Liver (tissue), 9 donors: ENCODE data around the gene IMMT. TPM values are rescaled to one million over a fixed set of nuclear protein-coding genes. Genes with fewer than 3 reads are reported as not detected.
"Not testable (repeated sequence)": the region's sequence is repeated elsewhere in the genome, so short reads cannot be mapped to it uniquely, and the experiment has no call there.

Experiments
- DNase-seq: peaks from one replicate; pipeline ENCODE4 v3.0.0-alpha.2; 2017; ENCODE audit warnings: low spot score
- H3K27ac ChIP-seq, 2 donors: one replicate each; pipeline ENCODE4 v1.7.0; 2013; ENCODE audit warnings: inconsistent platforms in 2 of 2, low read length in 2 of 2, control low read depth in 1 of 2, low read depth in 1 of 2, mild to moderate bottlenecking in 1 of 2
- H3K27me3 ChIP-seq, 4 donors: one replicate each; pipeline versions ENCODE4 v1.6.1 to v1.7.0; 2013; ENCODE audit warnings: low read length in 3 of 4, inconsistent platforms in 1 of 4, mild to moderate bottlenecking in 1 of 4, moderate library complexity in 1 of 4; ENCODE audit not compliant: control insufficient read depth in 4 of 4, insufficient read depth in 4 of 4
- H3K36me3 ChIP-seq, 4 donors: one replicate each; pipeline versions ENCODE4 v1.6.1 to v1.7.0; 2013; ENCODE audit warnings: low read length in 3 of 4, mild to moderate bottlenecking in 3 of 4, low read depth in 1 of 4, moderate library complexity in 1 of 4; ENCODE audit not compliant: control insufficient read depth in 4 of 4, insufficient read depth in 3 of 4
- H3K4me1 ChIP-seq, 4 donors: one replicate each; pipeline versions ENCODE4 v1.6.1 to v1.7.0; 2013; ENCODE audit warnings: low read length in 3 of 4, mild to moderate bottlenecking in 3 of 4, moderate library complexity in 1 of 4; ENCODE audit not compliant: control insufficient read depth in 4 of 4, insufficient read depth in 4 of 4
- H3K4me3 ChIP-seq, 3 donors: one replicate each; pipeline versions ENCODE4 v1.6.1 to v1.7.0; 2013; ENCODE audit warnings: low read length in 3 of 3, control low read depth in 1 of 3, low read depth in 1 of 3, mild to moderate bottlenecking in 1 of 3
- H3K9ac ChIP-seq, 2 donors: one replicate each; pipeline ENCODE4 v1.7.0; 2013; ENCODE audit warnings: low read length in 2 of 2, mild to moderate bottlenecking in 2 of 2, moderate library complexity in 2 of 2, control low read depth in 1 of 2, low read depth in 1 of 2
- H3K9me3 ChIP-seq, 4 donors: one replicate each; pipeline versions ENCODE4 v1.6.1 to v1.7.0; 2013; ENCODE audit warnings: low read length in 3 of 4; ENCODE audit not compliant: control insufficient read depth in 4 of 4
- EGR1 ChIP-seq, 2 donors: IDR thresholded peaks; 2 replicates each; pipeline ENCODE4 v1.6.1; 2016 to 2018; ENCODE audit warnings: antibody characterized with exemption in 2 of 2, low read depth in 2 of 2
- FOXA1 ChIP-seq: IDR thresholded peaks from 2 replicates; pipeline ENCODE4 v1.6.1; 2016; ENCODE audit warnings: antibody characterized with exemption
- FOXA2 ChIP-seq: IDR thresholded peaks from 2 replicates; pipeline ENCODE4 v1.6.1; 2016; ENCODE audit warnings: antibody characterized with exemption
- GABPA ChIP-seq, 2 donors: IDR thresholded peaks in 1 of 2; conservative IDR thresholded peaks in 1 of 2; 2 replicates each; pipeline ENCODE4 v1.6.1; 2016; ENCODE audit warnings: antibody characterized with exemption in 2 of 2, mild to moderate bottlenecking in 1 of 2, moderate library complexity in 1 of 2
- HNF4A ChIP-seq, 2 donors: conservative IDR thresholded peaks; 2 replicates each; pipeline ENCODE4 v1.6.1; 2016; ENCODE audit warnings: antibody characterized with exemption in 2 of 2, mild to moderate bottlenecking in 2 of 2
- HNF4G ChIP-seq: IDR thresholded peaks from 2 replicates; pipeline ENCODE4 v1.6.1; 2016; ENCODE audit warnings: antibody characterized with exemption
- JUND ChIP-seq, 2 donors: IDR thresholded peaks; 2 replicates each; pipeline ENCODE4 v1.6.1; 2016; ENCODE audit warnings: antibody characterized with exemption in 2 of 2
- MAX ChIP-seq: IDR thresholded peaks from 2 replicates; pipeline ENCODE4 v1.6.1; 2016; ENCODE audit warnings: antibody characterized with exemption
- NR2F2 ChIP-seq: IDR thresholded peaks from 2 replicates; pipeline ENCODE4 v1.6.1; 2016; ENCODE audit warnings: antibody characterized with exemption
- RAD21 ChIP-seq, 2 donors: IDR thresholded peaks; 2 replicates each; pipeline ENCODE4 v1.6.1; 2016; ENCODE audit warnings: antibody characterized with exemption in 2 of 2, mild to moderate bottlenecking in 2 of 2
- RXRA ChIP-seq, 2 donors: IDR thresholded peaks; 2 replicates each; pipeline ENCODE4 v1.6.1; 2017 to 2018; ENCODE audit warnings: antibody characterized with exemption in 2 of 2, mild to moderate bottlenecking in 1 of 2
- SP1 ChIP-seq: IDR thresholded peaks from 2 replicates; pipeline ENCODE4 v1.6.1; 2018; ENCODE audit warnings: antibody characterized with exemption, mild to moderate bottlenecking
- TAF1 ChIP-seq: conservative IDR thresholded peaks from 2 replicates; pipeline ENCODE4 v1.6.1; 2016; ENCODE audit warnings: antibody characterized with exemption, mild to moderate bottlenecking
- YY1 ChIP-seq: IDR thresholded peaks from 2 replicates; pipeline ENCODE4 v1.6.1; 2016; ENCODE audit warnings: antibody characterized with exemption, mild to moderate bottlenecking
- ZBTB33 ChIP-seq: IDR thresholded peaks from 2 replicates; pipeline ENCODE4 v1.6.1; 2016; ENCODE audit warnings: antibody characterized with exemption
- WGBS: extraction: QIAGEN DNeasy Blood & Tissue Kit; methylation state at CpG from one replicate; pipeline ENCODE4 v1.1.7; 2013; 5-methylcytosine and 5-hydroxymethylcytosine counted together
- polyA plus RNA-seq, 2 donors: library from polyadenylated mRNA; stranded (reverse) in 1 of 2; unstranded in 1 of 2; fragments of 200-250 nt in 1 of 2; fragments of >200 nt in 1 of 2; fragmentation: Nextera tagmentation in 1 of 2; extraction: Ambion mirVana in 1 of 2; gene quantifications; one replicate each; pipeline versions ENCODE4 v1.2.1 to v1.2.3, GENCODE V29; 2013 to 2015
- total RNA-seq, 2 donors: library from RNA; depleted of rRNA; stranded (reverse); fragments of >200 nt; gene quantifications; one replicate each; pipeline ENCODE4 v1.2.3, GENCODE V29; 2014
- TF ChIP-seq, protein P1 (sequence below): IDR thresholded peaks from 2 replicates; pipeline ENCODE4 v1.6.1; 2016; ENCODE audit warnings: antibody characterized with exemption
- TF ChIP-seq, protein P2 (sequence below): IDR thresholded peaks from 2 replicates; pipeline ENCODE4 v1.6.1; 2016; ENCODE audit warnings: antibody characterized with exemption, mild to moderate bottlenecking
- TF ChIP-seq, protein P3 (sequence below): fragments of 150-350 bp; IDR thresholded peaks from 2 replicates; pipeline ENCODE4 v1.5.1; 2017; ENCODE audit warnings: improper control_type of control experiment, low read depth, low read length; ENCODE audit not compliant: missing input control
- donor health status: healthy.
- donor health status: healthy.
- donor health status: healthy.
- donor health status: healthy.
- donor health status: healthy.

IMMT gene
- 10 to 100 TPM; 38.3 to 48.3 TPM for total RNA-seq
- polyA plus RNA-seq, result 10 to 100 TPM; 45.5 to 49.1 TPM

GRCh38 chr2:86195055-86195807, at the start of gene IMMT:
Gene IMMT (minus strand): TSS chr2:86195462. CDS start chr2:86195382, 80 bp downstream.
- Histone ChIP-seq H3K9me3 (no peaks in the 10 kb centered on the region), H3K4me1 (peaks cover 5 to 38% (median 24%) of the 10 kb centered on the region in 4 donors), H3K4me3 (peak within 1 kb of the TSS; percentile 65 to 83 (median 83))

GRCh38 chr2:86244781-86245180, 49.5 kb upstream of the IMMT start:
- H3K36me3 ChIP-seq, H3K4me3 ChIP-seq, H3K9ac ChIP-seq, H3K27ac ChIP-seq, H3K27me3 ChIP-seq, H3K4me1 ChIP-seq, H3K9me3 ChIP-seq, DNase-seq: not testable (repeated sequence)
- 98% methylated on average over 5 of the region's 5 CpGs for WGBS

More at GRCh38 chr2:86195055-86195807, at the start of gene IMMT:
- Histone ChIP-seq H3K36me3 (no peaks in the 10 kb centered on the region), H3K27me3 (no peaks in the 10 kb centered on the region), H3K9ac (peak within 1 kb of the TSS; percentile 63 to 80), H3K27ac (peak within 1 kb of the TSS; percentile 96 to 98)
- DNase-seq, result peak; percentile 93
- TF ChIP-seq, protein P1, sequence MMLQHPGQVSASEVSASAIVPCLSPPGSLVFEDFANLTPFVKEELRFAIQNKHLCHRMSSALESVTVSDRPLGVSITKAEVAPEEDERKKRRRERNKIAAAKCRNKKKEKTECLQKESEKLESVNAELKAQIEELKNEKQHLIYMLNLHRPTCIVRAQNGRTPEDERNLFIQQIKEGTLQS, result no peak
- TF ChIP-seq NR2F2 (peak; percentile 96), YY1 (peak; percentile 61), ZBTB33 (peak; percentile 14), HNF4A (conservative IDR thresholded peaks at IDR 0.05) (peak; percentile 27 to 49), FOXA2 (no peak), MAX (peak; percentile 56), TAF1 (peak; percentile 21), FOXA1 (no peak), GABPA (IDR thresholded peaks at IDR 0.05 in 1 of 2, conservative IDR thresholded peaks at IDR 0.05 in 1 of 2) (peak; percentile 80 to 91), EGR1 (IDR thresholded peaks at IDR 0.05; ENCODE audit: low read depth in 2 of 2) (peak in 1 of 2 donors; percentile 31), SP1 (peak; percentile 82), JUND (IDR thresholded peaks at IDR 0.05) (peak in 1 of 2 donors; percentile 27), RAD21 (IDR thresholded peaks at IDR 0.05) (peak in 1 of 2 donors; percentile 12), RXRA (IDR thresholded peaks at IDR 0.05) (peak; percentile 90 to 95), HNF4G (peak; percentile 26)
- TF ChIP-seq, protein P2, sequence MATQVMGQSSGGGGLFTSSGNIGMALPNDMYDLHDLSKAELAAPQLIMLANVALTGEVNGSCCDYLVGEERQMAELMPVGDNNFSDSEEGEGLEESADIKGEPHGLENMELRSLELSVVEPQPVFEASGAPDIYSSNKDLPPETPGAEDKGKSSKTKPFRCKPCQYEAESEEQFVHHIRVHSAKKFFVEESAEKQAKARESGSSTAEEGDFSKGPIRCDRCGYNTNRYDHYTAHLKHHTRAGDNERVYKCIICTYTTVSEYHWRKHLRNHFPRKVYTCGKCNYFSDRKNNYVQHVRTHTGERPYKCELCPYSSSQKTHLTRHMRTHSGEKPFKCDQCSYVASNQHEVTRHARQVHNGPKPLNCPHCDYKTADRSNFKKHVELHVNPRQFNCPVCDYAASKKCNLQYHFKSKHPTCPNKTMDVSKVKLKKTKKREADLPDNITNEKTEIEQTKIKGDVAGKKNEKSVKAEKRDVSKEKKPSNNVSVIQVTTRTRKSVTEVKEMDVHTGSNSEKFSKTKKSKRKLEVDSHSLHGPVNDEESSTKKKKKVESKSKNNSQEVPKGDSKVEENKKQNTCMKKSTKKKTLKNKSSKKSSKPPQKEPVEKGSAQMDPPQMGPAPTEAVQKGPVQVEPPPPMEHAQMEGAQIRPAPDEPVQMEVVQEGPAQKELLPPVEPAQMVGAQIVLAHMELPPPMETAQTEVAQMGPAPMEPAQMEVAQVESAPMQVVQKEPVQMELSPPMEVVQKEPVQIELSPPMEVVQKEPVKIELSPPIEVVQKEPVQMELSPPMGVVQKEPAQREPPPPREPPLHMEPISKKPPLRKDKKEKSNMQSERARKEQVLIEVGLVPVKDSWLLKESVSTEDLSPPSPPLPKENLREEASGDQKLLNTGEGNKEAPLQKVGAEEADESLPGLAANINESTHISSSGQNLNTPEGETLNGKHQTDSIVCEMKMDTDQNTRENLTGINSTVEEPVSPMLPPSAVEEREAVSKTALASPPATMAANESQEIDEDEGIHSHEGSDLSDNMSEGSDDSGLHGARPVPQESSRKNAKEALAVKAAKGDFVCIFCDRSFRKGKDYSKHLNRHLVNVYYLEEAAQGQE, result peak; percentile 89
- TF ChIP-seq, protein P3, sequence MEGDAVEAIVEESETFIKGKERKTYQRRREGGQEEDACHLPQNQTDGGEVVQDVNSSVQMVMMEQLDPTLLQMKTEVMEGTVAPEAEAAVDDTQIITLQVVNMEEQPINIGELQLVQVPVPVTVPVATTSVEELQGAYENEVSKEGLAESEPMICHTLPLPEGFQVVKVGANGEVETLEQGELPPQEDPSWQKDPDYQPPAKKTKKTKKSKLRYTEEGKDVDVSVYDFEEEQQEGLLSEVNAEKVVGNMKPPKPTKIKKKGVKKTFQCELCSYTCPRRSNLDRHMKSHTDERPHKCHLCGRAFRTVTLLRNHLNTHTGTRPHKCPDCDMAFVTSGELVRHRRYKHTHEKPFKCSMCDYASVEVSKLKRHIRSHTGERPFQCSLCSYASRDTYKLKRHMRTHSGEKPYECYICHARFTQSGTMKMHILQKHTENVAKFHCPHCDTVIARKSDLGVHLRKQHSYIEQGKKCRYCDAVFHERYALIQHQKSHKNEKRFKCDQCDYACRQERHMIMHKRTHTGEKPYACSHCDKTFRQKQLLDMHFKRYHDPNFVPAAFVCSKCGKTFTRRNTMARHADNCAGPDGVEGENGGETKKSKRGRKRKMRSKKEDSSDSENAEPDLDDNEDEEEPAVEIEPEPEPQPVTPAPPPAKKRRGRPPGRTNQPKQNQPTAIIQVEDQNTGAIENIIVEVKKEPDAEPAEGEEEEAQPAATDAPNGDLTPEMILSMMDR, result no peak
- WGBS, result under 1% methylated on average over 74 of the region's 74 CpGs
